ENCODE data around the gene GPD1. TPM values are rescaled to one million over a fixed set of nuclear protein-coding genes. Genes with fewer than 3 reads are reported as not detected.

GPD1 gene
- total and polyA plus RNA-seq, 10 of the 15 experiments (the other 5 are each of a cell fraction or from before 2014, with no cell fraction given) = 0.04 to 0.61 (median 0.26) TPM; not detected in 1

- CTCF ChIA-PET = interaction anchor here (0.9 to 1.6 kb wide), 5 partner anchors 10 to 31 kb away, joined by 3 to 5 read pairs (median 3); partner anchors contain the start of gene COX14
- RAD21 ChIA-PET (ENCODE audit: unreplicated experiment) = no interaction called here
- Histone ChIP-seq H3K9ac (ENCODE audit: control insufficient read depth, insufficient read depth, low read length) (no peak overlapping the region), H3K9me3 (replicated peaks; ENCODE audit: control insufficient read depth, insufficient read depth, low read length) (no peaks in the 10 kb centered on the region), H3K4me3 (no peak overlapping the region), H3K27ac (ENCODE audit: control insufficient read depth, insufficient read depth) (no peak overlapping the region), H3K36me3 (ENCODE audit: control insufficient read depth in 2 of 2, insufficient read depth in 2 of 2, low read length in 1 of 2) (peaks cover 0 to 2% of the 10 kb centered on the region in 2 experiments; a peak in 2 of 4 replicates), H3K27me3 (replicated peaks in 1 of 2; ENCODE audit: control insufficient read depth in 2 of 2, insufficient read depth in 2 of 2, low read length in 1 of 2) (no peaks in the 10 kb centered on the region), H3K4me2 (ENCODE audit: control insufficient read depth, insufficient read depth) (no peak overlapping the region), H3K4me1 (ENCODE audit: control insufficient read depth, insufficient read depth, low read length) (no peaks in the 10 kb centered on the region), H3K79me2 (ENCODE audit: control insufficient read depth, insufficient read depth, low read length) (no peaks in the 10 kb centered on the region), H2AFZ (ENCODE audit: control insufficient read depth, low read depth, low read length) (no peak overlapping the region), H4K20me1 (ENCODE audit: control insufficient read depth, insufficient read depth) (no peaks in the 10 kb centered on the region)
- WGBS (ENCODE audit: insufficient coverage, insufficient replicate concordance, low lambda C conversion rate, missing lambda C conversion rate) = 89% methylated on average over 8 of the region's 8 CpGs
- BruUV-seq (replicated peaks) = no TSS peak
- ATAC-seq = no peak
- intact Hi-C loops (cut with micrococcal nuclease; ENCODE audit: unreplicated experiment) = no loop called here
- POLR2A ChIA-PET = interaction anchor here (0.7 kb wide), 1 partner anchor 18 kb away, joined by 4 read pairs; no protein-coding TSS in a partner anchor
- in situ Hi-C loops (cut with MboI) = no loop called here
- TF ChIP-seq POLR2AphosphoS2 (IDR thresholded peaks at IDR 0.05; ENCODE audit: low read depth, low read length) = no peak
- TF ChIP-seq CUX1 (IDR thresholded peaks at IDR 0.05; ENCODE audit: insufficient replicate concordance, low read depth, low read length) = no peak
- no peak for TF ChIP-seq SMC3 (IDR thresholded peaks at IDR 0.05; ENCODE audit: borderline replicate concordance, low read length)
- no peak for TF ChIP-seq HDAC6 (IDR thresholded peaks at IDR 0.05; ENCODE audit: unreplicated experiment)
- TF ChIP-seq IKZF1 (conservative IDR thresholded peaks at IDR 0.05) = no peak
- TF ChIP-seq, protein P1, sequence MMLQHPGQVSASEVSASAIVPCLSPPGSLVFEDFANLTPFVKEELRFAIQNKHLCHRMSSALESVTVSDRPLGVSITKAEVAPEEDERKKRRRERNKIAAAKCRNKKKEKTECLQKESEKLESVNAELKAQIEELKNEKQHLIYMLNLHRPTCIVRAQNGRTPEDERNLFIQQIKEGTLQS (IDR thresholded peaks at IDR 0.05; ENCODE audit: borderline replicate concordance, extremely low read depth, low read depth, low read length) = no peak
- TF ChIP-seq TCF3 (IDR thresholded peaks at IDR 0.05; ENCODE audit: borderline replicate concordance, insufficient read depth, low read depth, low read length) = no peak
- TF ChIP-seq, protein P2, sequence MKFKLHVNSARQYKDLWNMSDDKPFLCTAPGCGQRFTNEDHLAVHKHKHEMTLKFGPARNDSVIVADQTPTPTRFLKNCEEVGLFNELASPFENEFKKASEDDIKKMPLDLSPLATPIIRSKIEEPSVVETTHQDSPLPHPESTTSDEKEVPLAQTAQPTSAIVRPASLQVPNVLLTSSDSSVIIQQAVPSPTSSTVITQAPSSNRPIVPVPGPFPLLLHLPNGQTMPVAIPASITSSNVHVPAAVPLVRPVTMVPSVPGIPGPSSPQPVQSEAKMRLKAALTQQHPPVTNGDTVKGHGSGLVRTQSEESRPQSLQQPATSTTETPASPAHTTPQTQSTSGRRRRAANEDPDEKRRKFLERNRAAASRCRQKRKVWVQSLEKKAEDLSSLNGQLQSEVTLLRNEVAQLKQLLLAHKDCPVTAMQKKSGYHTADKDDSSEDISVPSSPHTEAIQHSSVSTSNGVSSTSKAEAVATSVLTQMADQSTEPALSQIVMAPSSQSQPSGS (IDR thresholded peaks at IDR 0.05; ENCODE audit: low read length) = no peak
- TF ChIP-seq TARDBP (IDR thresholded peaks at IDR 0.05; ENCODE audit: borderline replicate concordance) = no peak
- no peak for TF ChIP-seq ELK1 (IDR thresholded peaks at IDR 0.05; ENCODE audit: low read depth, low read length)
- no peak for TF ChIP-seq POLR2AphosphoS5 (IDR thresholded peaks at IDR 0.05; ENCODE audit: low read length)
- FAIRE-seq = no peak
- no peak for DNase-seq (ENCODE audit: low read depth, low spot score)
- SMC1A ChIA-PET (ENCODE audit: uncharacterized antibody, unreplicated experiment) = interaction anchor here (2.4 kb wide), 1 partner anchor 33 kb away, joined by 5 read pairs; no protein-coding TSS in a partner anchor
These were observed 39.2 kb downstream of the GPD1 start for GRCh38 chr12:50142993-50143392.

Data from GM12878 (cell line).